Activated CD4-positive, CD25-positive, alpha-beta regulatory T cell (primary cell): ENCODE measurements around the gene FBXL17.

Experiments used
- DNase-seq, 4 experiments: peaks; one replicate each; lab custom pipeline; 2025; lab: John Stamatoyannopoulos, UW

FBXL17 gene

GRCh38 chr5:108084105-108084504, 297.8 kb downstream of the FBXL17 start:
- DNase-seq: no peak

GRCh38 chr5:108083232-108083631, 298.7 kb downstream of the FBXL17 start:
- DNase-seq: no peak

- DNase-seq: no peak
Observed at GRCh38 chr5:108081707-108082106, 300.2 kb downstream of the FBXL17 start.

GRCh38 chr5:108079753-108080152, 302.1 kb downstream of the FBXL17 start:
- DNase-seq: no peak

- no peak for DNase-seq
Observed at GRCh38 chr5:108078882-108079281, 303.0 kb downstream of the FBXL17 start.

- DNase-seq: no peak
Observed at GRCh38 chr5:108078345-108078744, 303.6 kb downstream of the FBXL17 start.

GRCh38 chr5:108074626-108075025, 307.3 kb downstream of the FBXL17 start:
- no peak for DNase-seq

- DNase-seq: no peak
Observed at GRCh38 chr5:108064302-108064701, 317.6 kb downstream of the FBXL17 start.

GRCh38 chr5:108061941-108062340, 320.0 kb downstream of the FBXL17 start:
- DNase-seq: no peak

GRCh38 chr5:108060340-108060739, 321.6 kb downstream of the FBXL17 start:
- no peak for DNase-seq

GRCh38 chr5:108059334-108059733, 322.6 kb downstream of the FBXL17 start:
- DNase-seq: no peak

- DNase-seq: no peak
Observed at GRCh38 chr5:108054349-108054748, 327.5 kb downstream of the FBXL17 start.

GRCh38 chr5:108046955-108047670, 334.8 kb downstream of the FBXL17 start:
- DNase-seq: no peak

- no peak for DNase-seq
Observed at GRCh38 chr5:108036482-108036881, 345.4 kb downstream of the FBXL17 start.

GRCh38 chr5:108028883-108029282, 353.0 kb downstream of the FBXL17 start:
- no peak for DNase-seq

GRCh38 chr5:108028412-108028811, 353.5 kb downstream of the FBXL17 start:
- DNase-seq: no peak

GRCh38 chr5:108025957-108026356, 355.9 kb downstream of the FBXL17 start:
- DNase-seq: no peak

GRCh38 chr5:108024986-108025385, 356.9 kb downstream of the FBXL17 start:
- no peak for DNase-seq

- DNase-seq: no peak
Observed at GRCh38 chr5:108016101-108016500, 365.8 kb downstream of the FBXL17 start.

GRCh38 chr5:108006791-108007190, 375.1 kb downstream of the FBXL17 start:
- no peak for DNase-seq

GRCh38 chr5:108003178-108003577, 378.7 kb downstream of the FBXL17 start:
- DNase-seq: no peak

GRCh38 chr5:108001222-108001621, 380.7 kb downstream of the FBXL17 start:
- no peak for DNase-seq

GRCh38 chr5:107997338-107997980, 384.4 kb downstream of the FBXL17 start:
- DNase-seq: no peak

GRCh38 chr5:107993341-107993740, 388.6 kb downstream of the FBXL17 start:
- DNase-seq: no peak
